ENCODE data around the gene RBBP8. TPM values are rescaled to one million over a fixed set of nuclear protein-coding genes. Genes with fewer than 3 reads are reported as not detected.

Gene RBBP8
- total RNA-seq, 1 donor from 2014 or later = 75.2 TPM

DNA sequence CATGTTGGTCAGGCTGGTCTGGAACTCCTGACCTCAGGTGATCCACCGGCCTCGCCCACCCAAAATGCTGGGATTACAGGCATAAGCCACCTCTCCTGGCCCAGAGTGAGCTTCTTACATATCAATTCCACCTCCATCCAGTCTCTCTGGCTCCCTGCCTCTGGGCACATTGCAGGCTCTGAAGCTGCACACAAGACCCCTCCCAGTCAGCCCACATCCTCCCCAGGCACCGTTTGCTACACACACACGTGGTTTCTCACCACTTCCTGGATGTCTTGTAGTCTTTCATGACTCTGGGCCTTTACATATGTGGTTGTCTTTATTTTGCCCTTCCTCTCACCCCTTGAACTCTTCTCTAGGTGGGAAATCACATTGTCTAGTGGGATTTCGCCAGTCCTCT is 138.2 kb downstream of the RBBP8 start:
- Mint-ChIP-seq H3K27me3 (no peaks in the 10 kb centered on the region), H3K27ac (no peak overlapping the region), H3K4me1 (ENCODE audit: low read depth) (no peaks in the 10 kb centered on the region), H3K36me3 (ENCODE audit: insufficient read depth) (no peaks in the 10 kb centered on the region), H3K9me3 (ENCODE audit: low read depth) (peaks cover 3% of the 10 kb centered on the region), H3K4me3 (ENCODE audit: low read depth) (no peak overlapping the region)
- DNase-seq (ENCODE audit: low spot score, unreplicated experiment) = no peak
- TF ChIP-seq, protein P1, sequence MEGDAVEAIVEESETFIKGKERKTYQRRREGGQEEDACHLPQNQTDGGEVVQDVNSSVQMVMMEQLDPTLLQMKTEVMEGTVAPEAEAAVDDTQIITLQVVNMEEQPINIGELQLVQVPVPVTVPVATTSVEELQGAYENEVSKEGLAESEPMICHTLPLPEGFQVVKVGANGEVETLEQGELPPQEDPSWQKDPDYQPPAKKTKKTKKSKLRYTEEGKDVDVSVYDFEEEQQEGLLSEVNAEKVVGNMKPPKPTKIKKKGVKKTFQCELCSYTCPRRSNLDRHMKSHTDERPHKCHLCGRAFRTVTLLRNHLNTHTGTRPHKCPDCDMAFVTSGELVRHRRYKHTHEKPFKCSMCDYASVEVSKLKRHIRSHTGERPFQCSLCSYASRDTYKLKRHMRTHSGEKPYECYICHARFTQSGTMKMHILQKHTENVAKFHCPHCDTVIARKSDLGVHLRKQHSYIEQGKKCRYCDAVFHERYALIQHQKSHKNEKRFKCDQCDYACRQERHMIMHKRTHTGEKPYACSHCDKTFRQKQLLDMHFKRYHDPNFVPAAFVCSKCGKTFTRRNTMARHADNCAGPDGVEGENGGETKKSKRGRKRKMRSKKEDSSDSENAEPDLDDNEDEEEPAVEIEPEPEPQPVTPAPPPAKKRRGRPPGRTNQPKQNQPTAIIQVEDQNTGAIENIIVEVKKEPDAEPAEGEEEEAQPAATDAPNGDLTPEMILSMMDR (IDR thresholded peaks at IDR 0.05; ENCODE audit: unreplicated experiment) = no peak

DNA sequence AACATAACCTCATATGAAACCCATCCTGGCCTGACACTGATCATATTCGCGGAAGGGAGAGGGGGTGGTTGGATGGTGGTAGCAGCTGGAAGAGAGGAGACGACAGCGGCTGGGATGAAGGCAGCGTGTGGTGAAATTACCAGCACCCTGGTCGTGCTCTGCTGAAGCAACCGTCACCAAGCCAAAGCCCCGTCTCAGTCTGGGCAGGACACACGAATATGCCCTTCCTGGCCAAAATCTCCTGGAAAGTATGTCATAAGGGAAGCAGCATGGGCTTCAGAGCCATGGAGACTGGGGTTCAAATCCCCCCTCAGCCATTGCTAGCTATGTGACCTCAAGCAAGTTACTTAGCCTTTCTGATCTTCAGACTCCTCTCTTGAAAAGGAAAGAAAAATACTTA is 139.0 kb downstream of the RBBP8 start:
- TF ChIP-seq, protein P1 (IDR thresholded peaks at IDR 0.05; ENCODE audit: unreplicated experiment) = no peak
- Mint-ChIP-seq H3K4me1 (ENCODE audit: low read depth) (no peaks in the 10 kb centered on the region), H3K27me3 (no peaks in the 10 kb centered on the region), H3K36me3 (ENCODE audit: insufficient read depth) (no peaks in the 10 kb centered on the region), H3K9me3 (ENCODE audit: low read depth) (peaks cover 2% of the 10 kb centered on the region), H3K4me3 (ENCODE audit: low read depth) (no peak overlapping the region), H3K27ac (no peak overlapping the region)
- no peak for DNase-seq (ENCODE audit: low spot score, unreplicated experiment)

DNA sequence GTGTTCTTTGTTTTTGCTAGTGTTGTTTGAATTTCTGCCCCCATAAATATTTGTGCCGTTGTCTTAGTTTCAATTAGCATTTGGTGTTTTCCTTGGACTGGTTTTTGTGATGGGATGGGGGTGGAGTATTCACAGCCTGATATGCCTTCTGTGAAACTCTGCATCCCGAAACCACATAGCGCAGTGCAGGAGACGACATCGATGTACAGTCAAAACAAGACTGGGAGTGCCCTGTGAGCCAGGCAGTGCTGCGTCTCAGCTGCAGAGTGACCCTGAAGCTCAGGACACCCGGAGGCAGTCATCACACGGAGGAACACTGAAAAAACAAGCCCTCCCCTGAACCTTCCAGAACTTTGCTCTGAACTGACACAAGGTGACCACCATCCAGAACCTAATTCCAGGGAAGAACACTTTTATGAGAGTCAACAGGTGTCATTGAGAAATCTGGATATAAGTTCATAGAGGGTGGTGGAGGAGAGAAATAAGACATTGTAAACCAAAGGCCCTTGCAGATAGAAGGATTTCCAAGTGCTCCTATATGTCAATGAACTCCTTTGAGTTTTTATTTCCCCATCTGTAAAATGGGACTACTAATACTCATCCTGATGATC is 141.0 kb downstream of the RBBP8 start:
- Mint-ChIP-seq H3K4me1 (ENCODE audit: low read depth) (peaks cover 3% of the 10 kb centered on the region), H3K36me3 (ENCODE audit: insufficient read depth) (no peaks in the 10 kb centered on the region), H3K27me3 (no peaks in the 10 kb centered on the region), H3K4me3 (ENCODE audit: low read depth) (no peak overlapping the region), H3K27ac (no peak overlapping the region), H3K9me3 (ENCODE audit: low read depth) (no peaks in the 10 kb centered on the region)
- DNase-seq (ENCODE audit: low spot score, unreplicated experiment) = no peak
- TF ChIP-seq, protein P1 (IDR thresholded peaks at IDR 0.05; ENCODE audit: unreplicated experiment) = no peak

Other genes with a start within 250 kb of the RBBP8 start
- gene CABLES1, start 202.2 kb downstream of the RBBP8 start, total RNA-seq = 4.2 and 4.8 TPM in 2 replicates